OCI-LY1 (cell line): ENCODE measurements around the gene PCNP.

Source experiments
- H2AFZ ChIP-seq: fragments of 200-600 bp; sonication (generic), shearing (Covaris generic); 2 replicates; pipeline ENCODE4 v1.6.0; 2014; ENCODE audit warnings: antibody characterized with exemption, mild to moderate bottlenecking, low read length
- H3F3A ChIP-seq: fragments of 200-600 bp; sonication (generic), shearing (Covaris generic); 2 replicates; pipeline ENCODE4 v1.6.0; 2014; ENCODE audit warnings: mild to moderate bottlenecking, antibody characterized with exemption, low read length, moderate library complexity; ENCODE audit not compliant: insufficient read depth
- H3K27ac ChIP-seq: fragments of 200-600 bp; sonication (generic); 2 replicates; pipeline ENCODE4 v1.5.1; 2014; ENCODE audit warnings: low read length, mixed run types, mild to moderate bottlenecking, low read depth; ENCODE audit not compliant: poor library complexity, severe bottlenecking
- H3K27me3 ChIP-seq: fragments of 200-600 bp; sonication (generic); 2 replicates; pipeline ENCODE4 v1.6.0; 2014; ENCODE audit warnings: antibody characterized with exemption, mild to moderate bottlenecking, low read length, moderate library complexity; ENCODE audit not compliant: insufficient read depth
- H3K36me3 ChIP-seq: fragments of 200-600 bp; sonication (generic); 2 replicates; pipeline ENCODE4 v1.6.1; 2014; ENCODE audit warnings: mild to moderate bottlenecking, antibody characterized with exemption, low read length, moderate library complexity, mixed read lengths; ENCODE audit not compliant: insufficient read depth
- H3K4me1 ChIP-seq: fragments of 200-600 bp; sonication (generic); 2 replicates; pipeline ENCODE4 v1.5.1; 2014; ENCODE audit warnings: mild to moderate bottlenecking, low read length, moderate library complexity; ENCODE audit not compliant: insufficient read depth, severe bottlenecking
- H3K4me2 ChIP-seq: fragments of 200-600 bp; sonication (generic), shearing (Covaris generic); 2 replicates; pipeline ENCODE4 v1.6.1; 2014; ENCODE audit warnings: low read length
- H3K4me3 ChIP-seq: fragments of 200-600 bp; sonication (generic); 2 replicates; pipeline ENCODE4 v1.5.1; 2014; ENCODE audit warnings: low read length, low read depth, mild to moderate bottlenecking, mixed read lengths; ENCODE audit not compliant: poor library complexity, severe bottlenecking
- H3K79me2 ChIP-seq: fragments of 200-600 bp; shearing (Covaris generic); 2 replicates; pipeline ENCODE4 v1.6.1; 2016; ENCODE audit warnings: mixed run types, low read length, mixed read lengths; ENCODE audit not compliant: insufficient read depth
- H3K9ac ChIP-seq: fragments of 200-600 bp; sonication (generic), shearing (Covaris generic); 2 replicates; pipeline ENCODE4 v1.6.1; 2014; ENCODE audit warnings: mild to moderate bottlenecking, low read length, mixed read lengths
- H3K9me2 ChIP-seq: fragments of 200-600 bp; sonication (generic), shearing (Covaris generic); 2 replicates; pipeline ENCODE4 v1.6.1; 2014; ENCODE audit warnings: low read depth, mild to moderate bottlenecking, low read length, mixed read lengths
- H3K9me3 ChIP-seq: fragments of 200-600 bp; shearing (Covaris generic); 2 replicates; pipeline ENCODE4 v1.6.1; 2014; ENCODE audit warnings: low read length, mixed read lengths
- H4K20me1 ChIP-seq: fragments of 200-600 bp; sonication (generic), shearing (Covaris generic); 2 replicates; pipeline ENCODE4 v1.6.0; 2016; ENCODE audit warnings: mild to moderate bottlenecking, low read length; ENCODE audit not compliant: insufficient read depth
- EZH2 ChIP-seq: fragments of 200-600 bp; sonication (generic), shearing (Covaris generic); IDR thresholded peaks from 2 replicates; pipeline ENCODE4 v1.8.0; 2017; ENCODE audit warnings: borderline replicate concordance, mixed run types, mild to moderate bottlenecking, antibody characterized with exemption, low read length, moderate library complexity, mixed read lengths
- TF ChIP-seq, protein P1 (sequence below): fragments of 200-600 bp; sonication (generic), shearing (Covaris generic); IDR thresholded peaks from 2 replicates; pipeline ENCODE4 v1.5.1; 2017; ENCODE audit warnings: mild to moderate bottlenecking, antibody characterized with exemption, low read length, moderate library complexity, mixed read lengths

Gene PCNP

DNA sequence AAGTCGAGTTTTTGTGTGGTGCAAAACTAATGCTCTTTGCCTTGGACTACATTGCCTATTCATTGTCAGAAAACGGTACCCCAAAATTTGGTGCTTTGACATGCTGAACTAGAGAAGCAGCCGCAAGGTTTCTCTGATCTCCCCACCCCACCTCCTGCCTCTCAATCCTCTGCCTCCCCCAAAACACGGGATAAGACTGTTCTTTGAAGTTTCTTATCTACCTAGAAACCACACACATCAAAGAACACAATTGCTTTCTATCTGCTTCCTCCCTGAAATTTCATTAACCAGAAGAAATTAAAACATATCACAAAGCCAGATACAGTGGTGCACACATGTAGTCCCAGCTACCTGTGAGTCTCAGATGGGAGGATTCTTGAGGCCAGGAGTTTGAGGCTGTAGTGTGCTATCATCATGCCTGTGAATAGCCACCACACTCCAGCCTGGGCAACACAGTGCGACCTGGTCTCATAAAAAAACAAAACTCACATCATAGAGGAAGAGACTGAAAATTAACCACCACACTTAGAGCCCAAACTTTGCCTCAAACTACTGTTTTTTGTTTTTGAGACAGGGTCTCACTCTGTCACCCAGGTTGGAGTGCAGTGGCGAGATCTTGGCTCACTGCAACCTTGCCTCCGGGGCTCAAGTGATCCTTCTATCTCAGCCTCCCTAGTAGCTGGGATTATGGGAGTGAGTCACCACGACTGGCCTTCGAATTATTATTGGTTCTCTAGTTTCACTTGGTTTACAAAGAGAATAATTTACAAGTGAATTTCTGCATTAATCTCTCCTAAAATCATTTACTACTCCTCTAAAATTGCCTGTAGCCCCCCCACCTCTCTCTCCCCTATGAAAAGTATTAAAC, 2.7 kb upstream of the PCNP start:
- Histone ChIP-seq H3K27me3 (no peaks in the 10 kb centered on the region), H3K9me2 (no peaks in the 10 kb centered on the region), H4K20me1 (no peaks in the 10 kb centered on the region; the same call in 1 of the 2 replicates), H2AFZ (no peak overlapping the region), H3K4me1 (peaks cover 21% of the 10 kb centered on the region), H3K27ac (no peak overlapping the region), H3K36me3 (peaks cover 13% of the 10 kb centered on the region), H3K9ac (no peak overlapping the region), H3K9me3 (no peaks in the 10 kb centered on the region), H3K4me2 (no peak overlapping the region), H3F3A (no peaks in the 10 kb centered on the region), H3K79me2 (peaks cover 17% of the 10 kb centered on the region), H3K4me3 (no peak overlapping the region)
- TF ChIP-seq, protein P1, sequence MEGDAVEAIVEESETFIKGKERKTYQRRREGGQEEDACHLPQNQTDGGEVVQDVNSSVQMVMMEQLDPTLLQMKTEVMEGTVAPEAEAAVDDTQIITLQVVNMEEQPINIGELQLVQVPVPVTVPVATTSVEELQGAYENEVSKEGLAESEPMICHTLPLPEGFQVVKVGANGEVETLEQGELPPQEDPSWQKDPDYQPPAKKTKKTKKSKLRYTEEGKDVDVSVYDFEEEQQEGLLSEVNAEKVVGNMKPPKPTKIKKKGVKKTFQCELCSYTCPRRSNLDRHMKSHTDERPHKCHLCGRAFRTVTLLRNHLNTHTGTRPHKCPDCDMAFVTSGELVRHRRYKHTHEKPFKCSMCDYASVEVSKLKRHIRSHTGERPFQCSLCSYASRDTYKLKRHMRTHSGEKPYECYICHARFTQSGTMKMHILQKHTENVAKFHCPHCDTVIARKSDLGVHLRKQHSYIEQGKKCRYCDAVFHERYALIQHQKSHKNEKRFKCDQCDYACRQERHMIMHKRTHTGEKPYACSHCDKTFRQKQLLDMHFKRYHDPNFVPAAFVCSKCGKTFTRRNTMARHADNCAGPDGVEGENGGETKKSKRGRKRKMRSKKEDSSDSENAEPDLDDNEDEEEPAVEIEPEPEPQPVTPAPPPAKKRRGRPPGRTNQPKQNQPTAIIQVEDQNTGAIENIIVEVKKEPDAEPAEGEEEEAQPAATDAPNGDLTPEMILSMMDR = no peak
- TF ChIP-seq EZH2 = no peak

DNA sequence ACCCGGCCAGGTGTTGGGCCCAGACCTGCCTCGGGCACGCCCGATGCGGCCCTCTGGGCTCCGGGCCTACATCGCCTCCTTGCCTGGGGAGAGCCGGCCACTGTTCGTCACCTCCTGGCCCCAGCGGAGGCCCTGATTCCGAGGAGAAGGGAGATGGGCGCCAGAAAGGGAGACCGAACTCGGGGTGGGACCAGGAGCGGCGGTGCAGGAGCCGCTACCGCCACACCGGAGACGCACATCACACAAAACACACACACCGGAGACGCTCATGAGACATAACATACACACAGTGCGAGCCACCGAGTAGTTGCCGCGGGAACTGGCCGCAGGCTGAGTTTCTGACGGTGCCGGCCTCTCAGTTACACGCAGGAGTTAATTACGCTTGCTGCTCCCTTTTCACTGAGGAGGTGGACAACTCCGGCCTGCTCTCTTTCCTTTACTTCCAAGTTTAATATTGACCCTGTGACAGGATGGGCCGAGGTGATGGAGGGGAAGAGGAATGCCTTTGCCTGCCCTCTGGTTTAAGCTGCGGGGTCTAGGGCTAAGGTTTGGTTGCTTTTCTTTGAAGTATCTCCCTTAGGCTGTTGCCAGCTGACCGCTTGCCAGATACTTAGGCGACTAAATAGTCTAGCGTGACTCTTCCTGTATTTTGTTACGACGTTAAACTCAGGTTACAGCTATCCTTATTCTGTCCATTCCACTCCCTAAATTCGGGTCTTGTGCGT, 570 bp downstream of the PCNP start:
- Histone ChIP-seq H3K4me3 (peak overlapping the region; percentile 70), H3K27ac (peak overlapping the region; percentile 73), H3K79me2 (peaks cover 47% of the 10 kb centered on the region), H3K27me3 (no peaks in the 10 kb centered on the region), H3K9me3 (no peaks in the 10 kb centered on the region), H4K20me1 (no peaks in the 10 kb centered on the region; the same call in 1 of the 2 replicates), H3K4me1 (peaks cover 34% of the 10 kb centered on the region), H2AFZ (no peak overlapping the region), H3K9ac (peak overlapping the region; percentile 78), H3F3A (no peaks in the 10 kb centered on the region), H3K4me2 (peak overlapping the region; percentile 69), H3K9me2 (no peaks in the 10 kb centered on the region), H3K36me3 (peaks cover 14% of the 10 kb centered on the region)
- TF ChIP-seq, protein P1 = no peak
- no peak for TF ChIP-seq EZH2

- no peak overlapping the region for H3K27ac ChIP-seq
- H4K20me1 ChIP-seq = no peaks in the 10 kb centered on the region; the same call in 1 of the 2 replicates
- no peaks in the 10 kb centered on the region for H3K27me3 ChIP-seq
- H3K36me3 ChIP-seq = peaks cover 28% of the 10 kb centered on the region
- H3K79me2 ChIP-seq = peaks cover 67% of the 10 kb centered on the region
- H3K4me1 ChIP-seq = peaks cover 37% of the 10 kb centered on the region
- no peak overlapping the region for H3K4me3 ChIP-seq
- H3K9me2 ChIP-seq = no peaks in the 10 kb centered on the region
- no peaks in the 10 kb centered on the region for H3F3A ChIP-seq
- H3K4me2 ChIP-seq = peak overlapping the region; percentile 14; the same call in 1 of the 2 replicates
- H2AFZ ChIP-seq = no peak overlapping the region
- no peaks in the 10 kb centered on the region for H3K9me3 ChIP-seq
- TF ChIP-seq, protein P1 = no peak
- no peak overlapping the region for H3K9ac ChIP-seq
These were observed 3.3 kb downstream of the PCNP start for GRCh38 chr3:101577286-101577685.
